ENCODE results near the gene AR. TPM values are rescaled to one million over a fixed set of nuclear protein-coding genes. Genes with fewer than 3 reads are reported as not detected.

The AR gene, protein sequence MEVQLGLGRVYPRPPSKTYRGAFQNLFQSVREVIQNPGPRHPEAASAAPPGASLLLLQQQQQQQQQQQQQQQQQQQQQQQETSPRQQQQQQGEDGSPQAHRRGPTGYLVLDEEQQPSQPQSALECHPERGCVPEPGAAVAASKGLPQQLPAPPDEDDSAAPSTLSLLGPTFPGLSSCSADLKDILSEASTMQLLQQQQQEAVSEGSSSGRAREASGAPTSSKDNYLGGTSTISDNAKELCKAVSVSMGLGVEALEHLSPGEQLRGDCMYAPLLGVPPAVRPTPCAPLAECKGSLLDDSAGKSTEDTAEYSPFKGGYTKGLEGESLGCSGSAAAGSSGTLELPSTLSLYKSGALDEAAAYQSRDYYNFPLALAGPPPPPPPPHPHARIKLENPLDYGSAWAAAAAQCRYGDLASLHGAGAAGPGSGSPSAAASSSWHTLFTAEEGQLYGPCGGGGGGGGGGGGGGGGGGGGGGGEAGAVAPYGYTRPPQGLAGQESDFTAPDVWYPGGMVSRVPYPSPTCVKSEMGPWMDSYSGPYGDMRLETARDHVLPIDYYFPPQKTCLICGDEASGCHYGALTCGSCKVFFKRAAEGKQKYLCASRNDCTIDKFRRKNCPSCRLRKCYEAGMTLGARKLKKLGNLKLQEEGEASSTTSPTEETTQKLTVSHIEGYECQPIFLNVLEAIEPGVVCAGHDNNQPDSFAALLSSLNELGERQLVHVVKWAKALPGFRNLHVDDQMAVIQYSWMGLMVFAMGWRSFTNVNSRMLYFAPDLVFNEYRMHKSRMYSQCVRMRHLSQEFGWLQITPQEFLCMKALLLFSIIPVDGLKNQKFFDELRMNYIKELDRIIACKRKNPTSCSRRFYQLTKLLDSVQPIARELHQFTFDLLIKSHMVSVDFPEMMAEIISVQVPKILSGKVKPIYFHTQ
- 35.1 TPM for total RNA-seq

- no peak for DNase-seq (ENCODE audit: extremely low spot score in 2 of 2)
- H3K4me3 ChIP-seq: peak within 1 kb of the TSS; percentile 55 to 65
- no peaks in the 10 kb centered on the region for H3K4me1 ChIP-seq
- H3K9me3 ChIP-seq: no peaks in the 10 kb centered on the region
- H3K36me3 ChIP-seq: no peaks in the 10 kb centered on the region
- intact Hi-C loops (cut with DNase I): loop anchor here (10.0 kb wide), 1 partner anchor 231 kb away; no protein-coding TSS in a partner anchor
- TF ChIP-seq POLR2AphosphoS5 (IDR thresholded peaks at IDR 0.05; ENCODE audit: insufficient read depth in 1 of 2, low read depth in 1 of 2): peak in 1 of 2 donors; percentile 74
- peak in 1 of 2 donors; percentile 51 for TF ChIP-seq POLR2A (IDR thresholded peaks at IDR 0.05)
- TF ChIP-seq CTCF (IDR thresholded peaks at IDR 0.05): no peak
- peaks cover 4% of the 10 kb centered on the region for H3K27me3 ChIP-seq
- H3K27ac ChIP-seq: peak within 1 kb of the TSS; percentile 89
These were observed at the start of gene AR for GRCh38 chrX:67543818-67544217. Gene AR, plus strand, starts transcription at chrX:67544021. Its CDS starts 1,126 bp downstream, at chrX:67545147.

DNA sequence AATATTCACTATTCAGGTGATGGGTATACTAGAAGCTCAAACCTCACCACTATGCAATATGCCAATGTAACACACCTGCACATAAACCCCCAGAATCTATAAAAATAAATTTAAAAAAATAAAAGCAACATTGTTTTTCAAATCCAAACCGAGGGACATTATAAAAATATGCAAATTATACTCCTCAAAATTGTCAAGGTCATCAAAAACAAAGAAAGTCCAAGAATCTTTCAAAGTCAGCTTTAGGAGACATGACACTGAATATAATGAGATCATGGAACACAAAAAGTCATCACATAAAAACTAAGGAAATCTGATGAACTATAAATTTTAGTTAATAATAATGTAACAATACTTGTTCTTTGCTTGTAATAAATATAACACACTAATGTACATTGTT, 43.2 kb upstream of the AR start:
- Histone ChIP-seq H3K36me3 (no peaks in the 10 kb centered on the region), H3K9me3 (no peaks in the 10 kb centered on the region), H3K27ac (no peak overlapping the region), H3K4me3 (no peak overlapping the region), H3K4me1 (no peaks in the 10 kb centered on the region), H3K27me3 (no peaks in the 10 kb centered on the region)
- no peak for TF ChIP-seq CTCF (IDR thresholded peaks at IDR 0.05)
- TF ChIP-seq POLR2AphosphoS5 (IDR thresholded peaks at IDR 0.05; ENCODE audit: insufficient read depth in 1 of 2, low read depth in 1 of 2): no peak
- TF ChIP-seq POLR2A (IDR thresholded peaks at IDR 0.05): no peak
- intact Hi-C loops (cut with DNase I): no loop called here
- no peak for DNase-seq (ENCODE audit: extremely low spot score in 2 of 2)

- H3K27me3 ChIP-seq: no peaks in the 10 kb centered on the region
- TF ChIP-seq POLR2A (IDR thresholded peaks at IDR 0.05): no peak
- TF ChIP-seq CTCF (IDR thresholded peaks at IDR 0.05): no peak
- TF ChIP-seq POLR2AphosphoS5 (IDR thresholded peaks at IDR 0.05; ENCODE audit: insufficient read depth in 1 of 2, low read depth in 1 of 2): no peak
- intact Hi-C loops (cut with DNase I): no loop called here
- no peaks in the 10 kb centered on the region for H3K36me3 ChIP-seq
- no peaks in the 10 kb centered on the region for H3K9me3 ChIP-seq
- no peak for DNase-seq (ENCODE audit: extremely low spot score in 2 of 2)
- no peak overlapping the region for H3K4me3 ChIP-seq
- no peak overlapping the region for H3K27ac ChIP-seq
- no peaks in the 10 kb centered on the region for H3K4me1 ChIP-seq
These were observed 40.8 kb upstream of the AR start for GRCh38 chrX:67503004-67503403.

DNA sequence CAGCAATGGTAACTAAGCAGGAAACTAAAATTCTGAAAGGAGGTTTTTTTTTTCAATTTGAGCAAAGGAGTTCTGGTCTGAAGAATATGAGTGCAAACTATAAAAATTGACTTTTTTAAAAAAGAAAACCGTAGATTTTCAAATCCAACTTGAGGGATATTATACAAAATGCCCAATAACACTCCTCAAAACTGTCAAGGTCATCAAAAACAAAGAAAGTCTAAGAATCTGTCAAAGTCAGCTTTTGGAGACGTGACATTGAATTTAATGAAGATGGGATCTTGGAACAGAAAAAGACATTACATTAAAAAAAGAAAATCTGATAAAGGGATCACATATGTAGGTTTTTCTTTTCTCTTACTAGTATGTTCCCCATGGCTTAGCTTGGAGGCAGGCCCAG, 40.4 kb upstream of the AR start:
- H3K4me1 ChIP-seq: no peaks in the 10 kb centered on the region
- no peak overlapping the region for H3K27ac ChIP-seq
- TF ChIP-seq POLR2A (IDR thresholded peaks at IDR 0.05) (no peak), CTCF (IDR thresholded peaks at IDR 0.05) (no peak), POLR2AphosphoS5 (IDR thresholded peaks at IDR 0.05; ENCODE audit: insufficient read depth in 1 of 2, low read depth in 1 of 2) (no peak)
- H3K27me3 ChIP-seq: no peaks in the 10 kb centered on the region
- H3K36me3 ChIP-seq: no peaks in the 10 kb centered on the region
- no peak overlapping the region for H3K4me3 ChIP-seq
- H3K9me3 ChIP-seq: no peaks in the 10 kb centered on the region
- no peak for DNase-seq (ENCODE audit: extremely low spot score in 2 of 2)
- intact Hi-C loops (cut with DNase I): no loop called here

Measured in vagina (tissue), 2 donors.